Right lobe of liver (tissue), 6 donors: ENCODE data around the gene LRRC51. TPM values are rescaled to one million over a fixed set of nuclear protein-coding genes. Genes with fewer than 3 reads are reported as not detected.

ENCODE experiments used
- ATAC-seq, 4 donors: fragments of 200-7000 bp; cut with Tn5 transposase; one replicate each; pipeline ENCODE4 v1.9.1; 2020; ENCODE audit warnings: mild to moderate bottlenecking in 4 of 4, moderate library complexity in 4 of 4
- DNase-seq, 3 donors: peaks; one replicate each; pipeline ENCODE4 v3.0.0-alpha.2; 2020
- H3K27ac ChIP-seq, 3 donors: fragments of 200-600 bp; one replicate each; pipeline ENCODE4 v1.8.0; 2022
- H3K27me3 ChIP-seq, 2 donors: fragments of 200-600 bp; one replicate each; pipeline ENCODE4 v1.8.0; 2022
- H3K36me3 ChIP-seq, 4 donors: fragments of 200-600 bp; sonication (generic) in 1 of 4; one replicate each; pipeline versions ENCODE4 v1.5.1 to v1.8.0; 2017 to 2022; ENCODE audit warnings: control low read depth in 1 of 4
- H3K4me1 ChIP-seq, 4 donors: fragments of 200-600 bp; sonication (generic) in 1 of 4; one replicate each; pipeline versions ENCODE4 v1.5.1 to v1.8.0; 2017 to 2022; ENCODE audit warnings: control low read depth in 1 of 4
- H3K4me3 ChIP-seq, 3 donors: fragments of 200-600 bp; one replicate each; pipeline ENCODE4 v1.8.0; 2022
- H3K9me3 ChIP-seq, 4 donors: fragments of 200-600 bp; sonication (generic) in 1 of 4; one replicate each; pipeline versions ENCODE4 v1.5.1 to v1.8.0; 2017 to 2022; ENCODE audit warnings: control low read depth in 1 of 4
- CTCF ChIP-seq, 4 donors: fragments of 200-600 bp in 3 of 4; fragments of 450-650 bp in 1 of 4; IDR thresholded peaks; one replicate each; pipeline versions ENCODE4 v1.5.1 to v1.8.0; 2016 to 2022; ENCODE audit warnings: antibody characterized with exemption in 4 of 4, mild to moderate bottlenecking in 2 of 4
- POLR2A ChIP-seq: fragments of 450-650 bp; IDR thresholded peaks from one replicate; pipeline ENCODE4 v1.6.1; 2017; ENCODE audit warnings: antibody characterized with exemption, mild to moderate bottlenecking
- WGBS: methylation state at CpG from one replicate; pipeline ENCODE4 v1.1.6; 2018; ENCODE audit warnings: low coverage, low lambda C conversion rate; ENCODE audit not compliant: insufficient coverage; ENCODE audit errors: missing lambda C conversion rate; 5-methylcytosine and 5-hydroxymethylcytosine counted together
- intact Hi-C, 2 donors: fragments of 100-400 bp; cut with DNase I; formaldehyde crosslinking; loops; one replicate each; pipeline versions ENCODE4 v1.11.2 to v1.14.1; 2022
- total RNA-seq, 6 experiments: library from RNA; depleted of rRNA in 2 of 6; stranded (reverse); fragments of >200 nt in 2 of 6; fragmentation: NEBNext Ultra II Directional in 3 of 6; extraction: Animal tissue kit (Norgen Biotek cat#: 25700) in 3 of 6; gene quantifications; one replicate each; pipeline versions ENCODE4 v1.1.0 to v1.2.4, GENCODE V29; 2016 to 2023
- donor health status: DM: no; HTN: yes; CAD: no.
- donor health status: DM: no; HTN: no; CAD: no.
- donor health status: DM: no; HTN: no; CAD: no.
- donor health status: DM: no; HTN: yes; CAD: no.
- donor health status: DM: no; HTN: yes; CAD: no.

The LRRC51 gene
- total RNA-seq, 6 experiments from 2014 or later, result 3.3 to 9.0 (median 6.1) TPM

GRCh38 chr11:72083414-72083813 lies 2.8 kb downstream of the LRRC51 start:
- ATAC-seq (no peak), DNase-seq (no peak)
- no peak overlapping the region for H3K4me3 ChIP-seq
- intact Hi-C loops, result no loop called here
- peaks cover 0 to 10% (median 0%) of the 10 kb centered on the region in 4 donors for H3K4me1 ChIP-seq
- H3K36me3 ChIP-seq, result peaks cover 0 to 4% (median 0%) of the 10 kb centered on the region in 4 donors
- TF ChIP-seq POLR2A (no peak), CTCF (IDR thresholded peaks at IDR 0.05) (no peak)
- WGBS, result 85% methylated on average over 2 of the region's 2 CpGs
- H3K9me3 ChIP-seq, result no peaks in the 10 kb centered on the region
- H3K27ac ChIP-seq, result no peak overlapping the region
- no peaks in the 10 kb centered on the region for H3K27me3 ChIP-seq

- ATAC-seq, result no peak
- no peak for DNase-seq
- intact Hi-C loops, result no loop called here
- Histone ChIP-seq H3K27me3 (no peaks in the 10 kb centered on the region), H3K4me3 (no peak overlapping the region), H3K27ac (no peak overlapping the region), H3K9me3 (no peaks in the 10 kb centered on the region), H3K4me1 (peaks cover 0 to 10% (median 0%) of the 10 kb centered on the region in 4 donors), H3K36me3 (peaks cover 0 to 4% (median 0%) of the 10 kb centered on the region in 4 donors)
- TF ChIP-seq POLR2A, result no peak
- TF ChIP-seq CTCF (IDR thresholded peaks at IDR 0.05), result no peak
- 77% methylated on average over 3 of the region's 4 CpGs for WGBS
These were observed 3.4 kb downstream of the LRRC51 start for GRCh38 chr11:72084076-72084475.

GRCh38 chr11:72084965-72085364 lies 4.3 kb downstream of the LRRC51 start:
- ATAC-seq (no peak), DNase-seq (no peak)
- Histone ChIP-seq H3K4me3 (no peak overlapping the region), H3K27ac (no peak overlapping the region), H3K27me3 (no peaks in the 10 kb centered on the region), H3K36me3 (peaks cover 0 to 9% (median 0%) of the 10 kb centered on the region in 4 donors), H3K9me3 (no peaks in the 10 kb centered on the region), H3K4me1 (peaks cover 0 to 6% (median 0%) of the 10 kb centered on the region in 4 donors)
- no peak for TF ChIP-seq POLR2A
- no peak for TF ChIP-seq CTCF (IDR thresholded peaks at IDR 0.05)
- 88% methylated on average over 1 of the region's 1 CpG for WGBS
- intact Hi-C loops, result no loop called here

- intact Hi-C loops, result no loop called here
- WGBS, result 96% methylated on average over 3 of the region's 3 CpGs
These were observed 5.1 kb downstream of the LRRC51 start for GRCh38 chr11:72085621-72086351.

More at GRCh38 chr11:72085621-72086351, 5.1 kb downstream of the LRRC51 start:
- no peak for DNase-seq
- peaks cover 0 to 6% (median 0%) of the 10 kb centered on the region in 4 donors for H3K4me1 ChIP-seq
- TF ChIP-seq CTCF (IDR thresholded peaks at IDR 0.05), result no peak
- no peak for TF ChIP-seq POLR2A
- no peak overlapping the region for H3K27ac ChIP-seq
- H3K4me3 ChIP-seq, result no peak overlapping the region
- H3K36me3 ChIP-seq, result peaks cover 0 to 9% (median 0%) of the 10 kb centered on the region in 4 donors
- no peaks in the 10 kb centered on the region for H3K27me3 ChIP-seq
- ATAC-seq, result no peak
- no peaks in the 10 kb centered on the region for H3K9me3 ChIP-seq
